GM19463 (cell line): ENCODE measurements around the gene RAB42.
A peak's percentile ranks its signal among the peaks of the same experiment; 100 is the strongest.
"Not testable (repeated sequence)": the region's sequence is repeated elsewhere in the genome, so short reads cannot be mapped to it uniquely, and the experiment has no call there.

ENCODE experiments used
- ATAC-seq: cut with Tn5 transposase; IDR thresholded peaks from one replicate; pipeline ENCODE4 v1.9.1; 2021; ENCODE audit warnings: mild to moderate bottlenecking, moderate library complexity; ENCODE audit not compliant: unreplicated experiment

RAB42 gene, protein sequence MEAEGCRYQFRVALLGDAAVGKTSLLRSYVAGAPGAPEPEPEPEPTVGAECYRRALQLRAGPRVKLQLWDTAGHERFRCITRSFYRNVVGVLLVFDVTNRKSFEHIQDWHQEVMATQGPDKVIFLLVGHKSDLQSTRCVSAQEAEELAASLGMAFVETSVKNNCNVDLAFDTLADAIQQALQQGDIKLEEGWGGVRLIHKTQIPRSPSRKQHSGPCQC

DNA sequence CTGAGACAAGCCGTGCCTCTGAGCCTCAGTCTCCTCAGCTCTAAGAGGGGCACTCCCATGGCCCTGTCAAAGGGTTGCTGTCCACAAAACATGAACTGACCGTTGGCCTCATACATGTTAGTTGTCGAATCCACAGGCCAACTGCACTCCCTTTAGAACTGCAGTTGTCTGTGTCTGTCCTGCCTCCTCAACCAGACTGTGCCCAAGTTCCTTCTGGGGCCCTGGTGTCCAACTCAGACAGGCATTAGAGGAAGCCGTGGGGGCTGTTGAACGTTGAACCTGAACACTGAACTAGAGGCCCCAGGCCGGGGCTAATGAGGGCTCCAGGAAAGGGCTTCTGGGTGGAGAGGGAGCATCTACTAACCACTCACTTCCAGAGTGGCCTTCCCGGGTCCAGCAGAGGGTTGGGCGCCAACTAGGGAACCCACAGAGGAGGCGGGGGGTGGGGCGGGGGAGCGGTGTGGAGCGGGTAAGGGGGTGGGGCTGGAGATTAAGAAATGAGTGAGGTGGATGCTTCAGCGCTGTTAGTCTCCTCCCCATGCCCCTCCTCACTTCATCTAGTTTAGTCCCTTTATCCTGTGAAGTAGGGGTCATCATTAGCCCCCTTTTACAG, at the start of gene RAB42:
RAB42 (plus strand) TSS at position 558 of the 613 bp plus-strand sequence. CDS start 247 bp downstream, outside the sequence.
- ATAC-seq, result peak; percentile 45

DNA sequence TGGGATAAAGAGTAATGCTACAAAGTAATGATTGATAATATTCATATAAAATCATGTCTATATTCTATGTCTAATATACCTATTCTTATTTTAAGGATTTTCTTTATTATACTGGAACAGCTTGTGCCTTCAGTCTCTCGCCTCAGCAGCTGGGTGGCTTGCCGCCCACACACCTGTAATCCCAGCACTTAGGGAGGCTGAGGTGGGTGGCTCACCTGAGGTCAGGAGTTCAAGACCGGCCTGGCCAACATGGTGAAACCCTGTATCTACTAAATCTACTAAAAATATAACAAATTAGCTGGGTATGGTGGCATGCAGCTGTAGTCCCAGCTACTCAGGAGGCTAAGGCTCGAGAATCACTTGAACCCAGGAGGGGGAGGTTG, 46.8 kb upstream of the RAB42 start:
- no peak for ATAC-seq

DNA sequence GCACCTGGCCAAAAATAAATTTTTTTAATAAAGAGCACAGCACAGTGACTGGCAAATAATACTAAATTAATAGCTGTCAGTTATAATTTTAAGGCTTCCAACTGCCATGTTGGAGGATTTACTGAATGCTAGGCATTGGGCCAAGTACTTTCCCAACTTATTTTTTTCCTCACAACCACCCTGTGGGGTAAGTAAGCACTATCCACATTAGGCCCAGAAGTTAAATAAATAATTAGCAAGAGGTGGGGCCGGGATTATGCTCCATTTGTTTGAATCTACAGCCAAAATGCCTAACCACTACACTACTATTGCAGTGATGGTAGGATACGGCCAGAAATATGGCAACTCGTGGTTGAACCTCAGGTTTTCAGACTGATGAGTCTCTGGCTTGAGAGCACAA, 43.7 kb upstream of the RAB42 start:
- no peak for ATAC-seq

DNA sequence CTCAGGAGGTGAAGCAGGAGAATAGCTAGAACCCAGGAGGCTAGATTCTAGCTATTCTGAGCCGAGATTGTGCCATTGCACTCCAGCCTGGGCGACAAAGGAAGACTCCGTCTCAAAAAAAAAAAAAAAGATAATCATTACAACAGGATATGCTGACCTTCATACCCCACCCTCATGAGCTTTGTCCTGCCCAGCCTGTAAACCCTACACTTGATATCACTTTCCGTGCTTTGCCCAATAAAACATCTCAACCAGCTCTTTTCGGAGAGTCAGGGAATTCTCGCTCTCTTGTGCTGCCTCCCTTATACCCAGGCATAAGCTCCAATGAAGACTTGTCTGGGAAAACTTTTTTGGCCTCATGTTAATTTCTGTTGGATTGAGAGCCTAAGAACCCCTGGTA, 40.7 kb upstream of the RAB42 start:
- ATAC-seq, result no peak

GRCh38 chr1:28552758-28553663, 39.1 kb upstream of the RAB42 start, which contains the start of gene TRNAU1AP:
Gene TRNAU1AP (plus strand): TSS chr1:28553085. CDS start chr1:28553111, 26 bp downstream.
- peak; percentile 90 for ATAC-seq

GRCh38 chr1:28560886-28561285, 31.2 kb upstream of the RAB42 start:
- ATAC-seq, result no peak

- no peak for ATAC-seq
Observed at GRCh38 chr1:28564310-28564709, 27.8 kb upstream of the RAB42 start.

- no peak for ATAC-seq
Observed at GRCh38 chr1:28565040-28565439, 27.0 kb upstream of the RAB42 start.

DNA sequence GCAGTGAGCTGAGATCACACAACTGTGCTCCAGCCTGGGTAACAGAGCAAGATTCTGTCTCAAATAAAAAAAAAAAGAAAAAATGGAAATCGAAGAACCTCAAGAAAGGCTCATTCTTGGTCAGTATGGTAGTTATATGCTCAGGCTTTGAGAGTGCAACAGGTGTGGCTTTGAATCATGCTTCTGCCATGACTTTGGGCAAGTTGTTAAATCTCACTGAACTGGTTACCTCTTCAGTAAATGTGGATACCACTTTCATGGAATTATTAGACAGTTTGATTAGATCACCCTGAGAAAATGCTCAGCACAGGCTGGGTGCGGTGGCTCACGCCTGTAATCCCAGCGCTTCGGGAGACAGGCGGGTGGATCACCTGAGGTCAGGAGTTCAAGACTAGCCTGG, 26.3 kb upstream of the RAB42 start:
- ATAC-seq, result no peak

DNA sequence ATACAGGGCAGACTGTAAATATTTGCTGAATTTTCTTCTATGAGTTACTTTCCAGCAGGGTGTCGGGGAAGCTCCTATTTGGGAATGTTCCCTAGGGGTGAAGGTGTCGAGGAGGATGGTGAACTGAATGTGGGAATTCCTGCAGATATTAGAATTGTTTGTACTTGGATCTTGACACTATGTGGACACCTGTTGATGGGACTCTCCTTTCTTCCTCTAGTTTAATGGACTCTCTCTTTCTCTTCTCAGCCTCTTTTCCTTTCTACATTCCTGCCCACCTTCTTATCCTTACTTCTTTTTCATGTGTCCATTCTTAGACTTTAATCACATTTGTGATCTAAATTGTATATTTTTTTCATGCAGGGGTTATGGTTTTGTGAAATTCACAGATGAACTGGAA, 25.1 kb upstream of the RAB42 start:
- ATAC-seq, result no peak

DNA sequence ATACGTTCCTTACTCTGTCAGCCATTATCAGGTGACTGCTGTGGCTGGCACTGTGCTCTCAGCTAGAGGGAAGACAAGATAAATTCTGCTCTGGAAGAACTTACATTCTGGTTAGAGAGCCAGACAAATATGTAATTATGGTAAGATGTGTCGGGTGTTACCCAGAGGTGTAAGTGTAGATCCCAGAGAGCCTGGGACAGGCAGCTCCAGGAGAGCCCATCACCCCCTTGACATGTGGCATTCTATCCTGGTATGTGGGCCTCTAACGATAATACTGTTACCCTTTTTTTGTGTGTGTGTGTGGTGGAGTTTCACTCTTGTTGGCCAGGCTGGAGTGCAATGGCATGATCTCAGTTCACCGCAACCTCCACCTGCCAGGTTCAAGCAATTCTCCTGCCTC, 20.2 kb upstream of the RAB42 start:
- ATAC-seq, result no peak

DNA sequence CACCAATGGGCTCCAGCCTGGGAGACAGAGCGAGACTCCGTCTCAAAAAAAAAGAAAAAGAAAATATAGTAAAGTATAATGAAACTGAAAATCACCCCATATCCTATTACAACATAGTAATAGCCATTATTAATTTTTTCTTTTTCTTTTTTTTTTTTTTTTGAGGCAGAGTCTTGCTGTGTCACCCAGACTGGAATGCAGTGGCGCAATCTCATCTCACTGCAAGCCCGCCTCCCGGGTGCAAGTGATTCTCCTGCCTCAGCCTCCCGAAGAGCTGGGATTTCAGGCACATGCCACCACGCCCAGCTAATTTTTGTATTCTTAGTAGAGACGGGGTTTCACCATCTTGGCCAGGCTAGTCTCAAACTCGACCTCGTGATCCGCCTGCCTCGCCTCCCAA, 19.2 kb upstream of the RAB42 start:
- ATAC-seq, result not testable (repeated sequence)

- ATAC-seq, result no peak
Observed at GRCh38 chr1:28573564-28573963, 18.5 kb upstream of the RAB42 start.

DNA sequence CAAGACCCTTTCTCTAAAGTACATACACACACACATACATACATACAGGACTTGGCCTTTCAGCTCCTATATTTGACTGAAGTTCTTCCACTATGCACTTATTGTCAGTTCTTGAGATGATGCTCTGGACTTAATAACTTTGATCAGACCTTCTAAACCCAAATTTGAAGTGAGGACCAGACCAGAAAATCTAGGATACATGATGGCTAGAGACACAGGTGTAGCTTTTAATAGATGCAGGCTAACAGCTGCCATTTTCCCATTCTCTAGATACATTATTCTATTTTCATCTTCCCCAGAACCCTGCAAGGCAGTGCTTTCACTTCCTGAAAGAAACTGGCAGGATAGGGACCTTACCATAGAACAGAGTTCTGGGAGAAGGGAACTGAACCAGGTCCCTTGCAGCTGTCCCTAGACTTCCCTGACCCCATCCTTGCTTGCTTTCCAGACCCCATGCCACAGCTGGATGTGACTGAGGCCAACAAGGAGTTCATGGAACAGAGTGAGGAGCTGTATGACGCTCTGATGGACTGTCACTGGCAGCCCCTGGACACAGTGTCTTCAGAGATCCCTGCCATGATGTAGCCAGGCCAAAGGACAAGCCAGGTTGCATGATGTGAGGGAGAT, 14.9 kb upstream of the RAB42 start:
- ATAC-seq, result no peak

GRCh38 chr1:28577738-28578536, 14.1 kb upstream of the RAB42 start:
- no peak for ATAC-seq

- no peak for ATAC-seq
Observed at GRCh38 chr1:28578696-28579218, 13.3 kb upstream of the RAB42 start.

- ATAC-seq, result no peak
Observed at GRCh38 chr1:28579401-28579800, 12.7 kb upstream of the RAB42 start.

DNA sequence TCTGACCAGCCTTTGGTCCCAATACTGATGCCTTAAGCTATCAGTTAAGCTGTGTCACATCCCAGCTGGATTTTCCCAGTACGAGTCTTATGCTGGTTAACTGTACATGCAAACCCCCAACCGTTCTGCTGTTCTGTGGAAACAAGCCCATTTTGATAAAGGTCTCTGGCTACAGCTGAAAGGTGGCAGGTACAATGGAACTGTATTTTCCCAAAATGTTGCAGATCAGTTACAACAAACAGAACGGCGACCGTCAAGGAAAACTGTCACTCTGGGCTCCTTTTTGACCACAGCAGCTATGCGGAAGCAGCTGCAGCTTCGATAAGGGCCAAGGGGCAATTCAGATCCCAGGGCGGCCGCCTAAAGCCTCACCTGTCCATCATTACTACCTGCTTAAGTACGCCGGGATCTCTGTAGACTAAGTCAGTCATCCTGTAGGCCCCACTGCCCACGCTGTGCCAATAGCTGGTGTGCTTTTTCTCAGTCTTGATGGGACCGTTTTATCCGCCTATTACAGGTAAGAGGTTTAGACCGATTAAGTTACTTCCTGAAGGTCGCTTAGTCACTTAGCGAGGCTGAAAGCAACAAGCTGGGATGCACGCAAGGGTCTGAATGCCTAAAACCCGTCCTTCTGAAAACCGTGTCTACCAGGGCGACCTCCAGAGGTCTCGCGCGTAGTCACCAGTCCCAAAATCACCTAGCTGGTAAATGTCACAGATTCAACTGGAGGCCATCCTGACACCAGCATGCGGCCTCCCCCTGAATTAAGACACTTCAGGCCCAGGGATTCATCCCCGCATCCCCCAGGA, 11.1 kb upstream of the RAB42 start:
- ATAC-seq, result peak; percentile 3

DNA sequence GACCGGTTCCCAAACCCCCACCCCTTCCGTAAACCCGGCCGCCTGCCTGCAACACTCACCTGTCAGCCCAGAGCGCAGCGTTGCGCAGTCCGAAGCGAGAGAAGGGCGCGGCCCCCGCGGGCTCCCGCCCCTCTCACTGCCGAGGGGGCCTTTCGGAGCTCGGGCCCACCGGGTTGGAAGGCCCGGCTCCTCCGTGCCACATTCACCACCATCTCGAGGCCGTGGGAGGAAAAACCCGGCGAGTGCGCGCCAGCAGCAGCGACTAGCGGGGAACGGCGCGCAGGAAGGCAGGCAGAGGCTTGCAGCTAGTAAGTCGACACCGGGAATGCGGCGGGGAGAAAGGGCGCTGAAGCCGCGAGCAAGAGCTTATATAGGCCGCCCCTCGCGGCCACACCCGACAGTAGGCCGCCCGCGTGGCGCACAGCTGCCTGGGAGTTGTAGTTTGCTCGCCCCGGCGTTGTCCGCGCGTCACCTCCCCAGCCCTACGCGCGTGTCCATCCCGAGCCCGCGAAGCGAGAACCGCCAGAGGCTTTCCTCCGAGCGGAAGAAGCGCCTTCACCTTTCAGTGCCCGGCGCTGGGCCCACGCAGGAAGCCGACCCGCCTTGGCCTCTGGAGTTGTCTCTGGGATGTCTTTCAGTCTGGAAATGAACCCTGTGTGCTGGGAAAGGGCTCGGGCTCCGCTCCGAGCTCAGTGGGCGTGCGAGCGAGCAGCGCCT, 10.4 kb upstream of the RAB42 start:
- ATAC-seq, result peak; percentile 86
